Astrocyte (in vitro differentiated cells and primary cell): Measurements from ENCODE around the gene INHBC.

Experiments used
- EZH2 ChIP-seq: IDR thresholded peaks from 2 replicates; pipeline ENCODE4 v1.6.1; 2012; ENCODE audit warnings: mild to moderate bottlenecking, low read length, inconsistent platforms; ENCODE audit not compliant: insufficient read depth
- TF ChIP-seq, protein P1 (sequence below): IDR thresholded peaks from 2 replicates; pipeline ENCODE4 v1.5.1; 2011; ENCODE audit warnings: low read depth, mild to moderate bottlenecking, inconsistent platforms, low read length, moderate library complexity; ENCODE audit not compliant: insufficient read depth

DNA sequence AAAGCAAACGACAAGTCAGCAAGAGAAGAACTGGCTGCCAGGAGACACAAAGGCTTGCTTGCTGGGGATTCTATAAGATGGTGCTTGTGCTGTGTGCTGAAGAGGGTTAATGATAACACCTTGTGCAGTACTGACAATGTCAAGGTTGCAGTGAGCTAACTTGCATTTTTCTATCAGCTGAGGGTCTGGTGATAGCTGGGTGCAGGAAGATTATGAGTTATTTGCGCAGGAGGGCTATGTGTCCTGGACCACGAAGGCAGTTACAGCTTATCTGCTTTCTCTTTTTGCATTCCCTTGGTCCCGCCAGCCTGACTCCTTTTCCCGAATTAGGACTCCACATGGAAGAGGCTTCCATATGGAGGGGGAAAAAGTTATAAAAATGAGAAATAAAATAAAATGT is 46.2 kb upstream of the INHBC start:
- TF ChIP-seq, protein P1, sequence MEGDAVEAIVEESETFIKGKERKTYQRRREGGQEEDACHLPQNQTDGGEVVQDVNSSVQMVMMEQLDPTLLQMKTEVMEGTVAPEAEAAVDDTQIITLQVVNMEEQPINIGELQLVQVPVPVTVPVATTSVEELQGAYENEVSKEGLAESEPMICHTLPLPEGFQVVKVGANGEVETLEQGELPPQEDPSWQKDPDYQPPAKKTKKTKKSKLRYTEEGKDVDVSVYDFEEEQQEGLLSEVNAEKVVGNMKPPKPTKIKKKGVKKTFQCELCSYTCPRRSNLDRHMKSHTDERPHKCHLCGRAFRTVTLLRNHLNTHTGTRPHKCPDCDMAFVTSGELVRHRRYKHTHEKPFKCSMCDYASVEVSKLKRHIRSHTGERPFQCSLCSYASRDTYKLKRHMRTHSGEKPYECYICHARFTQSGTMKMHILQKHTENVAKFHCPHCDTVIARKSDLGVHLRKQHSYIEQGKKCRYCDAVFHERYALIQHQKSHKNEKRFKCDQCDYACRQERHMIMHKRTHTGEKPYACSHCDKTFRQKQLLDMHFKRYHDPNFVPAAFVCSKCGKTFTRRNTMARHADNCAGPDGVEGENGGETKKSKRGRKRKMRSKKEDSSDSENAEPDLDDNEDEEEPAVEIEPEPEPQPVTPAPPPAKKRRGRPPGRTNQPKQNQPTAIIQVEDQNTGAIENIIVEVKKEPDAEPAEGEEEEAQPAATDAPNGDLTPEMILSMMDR, result no peak
- TF ChIP-seq EZH2, result no peak
